ENCODE measurements around the gene SRRM4.

DNA sequence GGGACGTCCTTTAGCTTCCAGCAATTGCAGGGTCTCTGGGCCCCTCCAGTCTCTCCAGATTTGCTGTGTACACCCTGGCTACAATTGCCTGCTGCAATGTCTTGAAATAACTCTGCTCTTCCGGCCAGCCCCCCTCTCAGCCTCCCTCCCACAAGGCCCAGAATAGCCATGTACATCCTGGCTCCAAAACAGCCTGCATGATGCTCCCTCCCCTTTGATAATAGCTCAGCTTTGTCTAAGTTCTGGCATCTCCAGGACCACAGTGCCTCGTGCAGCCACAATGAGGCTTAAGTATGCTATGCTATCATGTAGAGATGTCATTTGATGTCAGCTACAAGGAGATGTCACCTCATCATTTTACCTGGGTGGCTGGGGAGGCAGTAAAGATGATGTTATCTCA is 74.6 kb downstream of the SRRM4 start:
- TF ChIP-seq CSDC2 (CRISPR knock-in tag; IDR thresholded peaks at IDR 0.05): no peak
- no peak for TF ChIP-seq ISL1 (CRISPR knock-in tag; IDR thresholded peaks at IDR 0.05)
- no peak for TF ChIP-seq ZNF70 (CRISPR knock-in tag; IDR thresholded peaks at IDR 0.05)
- TF ChIP-seq, protein P1, sequence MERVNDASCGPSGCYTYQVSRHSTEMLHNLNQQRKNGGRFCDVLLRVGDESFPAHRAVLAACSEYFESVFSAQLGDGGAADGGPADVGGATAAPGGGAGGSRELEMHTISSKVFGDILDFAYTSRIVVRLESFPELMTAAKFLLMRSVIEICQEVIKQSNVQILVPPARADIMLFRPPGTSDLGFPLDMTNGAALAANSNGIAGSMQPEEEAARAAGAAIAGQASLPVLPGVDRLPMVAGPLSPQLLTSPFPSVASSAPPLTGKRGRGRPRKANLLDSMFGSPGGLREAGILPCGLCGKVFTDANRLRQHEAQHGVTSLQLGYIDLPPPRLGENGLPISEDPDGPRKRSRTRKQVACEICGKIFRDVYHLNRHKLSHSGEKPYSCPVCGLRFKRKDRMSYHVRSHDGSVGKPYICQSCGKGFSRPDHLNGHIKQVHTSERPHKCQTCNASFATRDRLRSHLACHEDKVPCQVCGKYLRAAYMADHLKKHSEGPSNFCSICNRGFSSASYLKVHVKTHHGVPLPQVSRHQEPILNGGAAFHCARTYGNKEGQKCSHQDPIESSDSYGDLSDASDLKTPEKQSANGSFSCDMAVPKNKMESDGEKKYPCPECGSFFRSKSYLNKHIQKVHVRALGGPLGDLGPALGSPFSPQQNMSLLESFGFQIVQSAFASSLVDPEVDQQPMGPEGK (CRISPR knock-in tag; IDR thresholded peaks at IDR 0.05; ENCODE audit: borderline replicate concordance): no peak
- no peak for TF ChIP-seq ARNTL (CRISPR knock-in tag; IDR thresholded peaks at IDR 0.05; ENCODE audit: borderline replicate concordance, low read depth)
- no peak for TF ChIP-seq PPARA (CRISPR knock-in tag; IDR thresholded peaks at IDR 0.05; ENCODE audit: borderline replicate concordance)

Measured in SK-N-SH treated with all-trans-retinoic acid at 6 μM for 48 hours (cell line).